ENCODE data around the gene KRTAP10-3. TPM values are rescaled to one million over a fixed set of nuclear protein-coding genes. Genes with fewer than 3 reads are reported as not detected.

KRTAP10-3 gene
- total and polyA plus RNA-seq, 2 experiments from 2014 or later: not detected

DNA sequence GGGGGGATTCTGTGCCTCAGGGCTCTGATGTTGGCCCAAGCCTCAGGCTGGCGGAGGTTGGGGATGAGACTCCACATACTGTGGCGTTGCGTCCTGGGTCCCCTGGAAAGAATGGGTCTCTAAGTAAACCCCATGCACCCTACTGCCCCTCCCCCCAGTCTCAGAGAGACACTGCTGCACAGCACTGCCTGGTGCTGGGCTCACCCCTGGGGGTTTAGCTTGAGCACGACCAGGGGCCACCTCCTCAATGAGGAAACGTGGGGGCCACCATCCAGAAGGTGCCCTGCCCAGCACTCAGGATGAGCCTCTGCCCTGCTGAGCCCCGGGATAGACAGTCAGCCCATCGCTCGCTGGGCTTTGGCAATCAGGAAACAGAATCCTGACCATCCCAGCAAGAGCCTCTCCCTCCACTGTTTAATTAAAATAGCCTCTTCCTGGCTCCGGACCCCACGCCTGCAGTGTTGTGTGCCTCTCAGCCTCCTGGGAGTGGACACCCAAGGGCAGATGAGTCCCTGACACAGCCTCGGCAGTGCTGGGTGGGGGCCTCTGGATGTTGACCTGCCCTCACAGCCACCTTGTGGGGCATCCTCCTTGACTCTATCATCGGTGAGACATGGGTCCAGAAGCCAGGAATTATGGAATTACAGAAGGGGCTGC is 11.4 kb upstream of the KRTAP10-3 start:
- no peak overlapping the region for H3K27ac Mint-ChIP-seq

DNA sequence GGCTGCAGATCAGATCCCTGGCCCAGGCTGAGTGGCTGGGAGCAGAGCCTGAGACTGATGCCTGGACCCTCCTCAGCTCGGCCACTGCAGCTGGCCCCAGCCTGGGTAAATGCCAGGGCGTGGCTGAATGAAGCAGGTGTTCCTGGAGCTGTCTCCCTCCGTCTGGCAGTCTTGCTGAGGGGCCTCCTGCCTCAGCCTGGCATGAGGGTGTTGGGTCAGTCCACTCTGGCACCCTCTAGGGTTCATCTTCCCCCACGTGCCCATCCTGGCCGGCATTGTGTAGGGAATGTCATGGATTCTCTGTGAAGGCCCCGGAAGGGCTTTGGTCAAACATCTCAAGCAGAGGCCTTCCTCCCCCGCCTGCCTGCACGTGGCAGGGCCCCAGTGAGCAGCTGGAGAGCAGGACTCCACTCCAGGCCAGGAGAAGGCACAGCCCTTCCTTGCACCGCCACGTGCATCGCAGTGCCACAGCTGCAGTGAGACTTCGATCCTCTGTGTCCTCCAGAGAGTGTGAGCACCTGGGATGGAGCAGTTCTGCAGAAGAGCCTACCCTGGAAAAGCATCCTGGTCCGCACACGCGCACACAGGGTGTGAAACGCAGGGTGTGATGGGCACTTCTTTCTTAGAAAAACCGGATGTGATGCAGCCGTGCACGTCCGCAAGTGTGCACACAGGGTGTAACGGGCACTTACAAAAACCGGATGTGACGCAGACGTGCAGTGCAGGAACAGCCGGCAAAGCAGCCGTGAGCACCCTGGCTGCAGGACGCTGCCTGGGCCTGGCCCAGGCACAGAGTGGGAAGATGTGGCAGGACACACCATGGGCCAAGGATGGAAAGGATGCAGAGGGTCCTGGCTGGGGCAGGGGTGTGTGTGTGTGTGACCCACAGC is 10.3 kb upstream of the KRTAP10-3 start:
- Mint-ChIP-seq H3K9me3 (peaks cover 25% of the 10 kb centered on the region), H3K36me3 (ENCODE audit: low read depth) (peaks cover 4% of the 10 kb centered on the region; the same call in 2 of the 3 replicates), H3K27me3 (ENCODE audit: insufficient read depth, low read depth, poor library complexity) (peaks cover 13% of the 10 kb centered on the region), H3K27ac (no peak overlapping the region), H3K4me1 (no peaks in the 10 kb centered on the region; the same call in 2 of the 3 replicates), H3K4me3 (no peak overlapping the region)
- Histone ChIP-seq H3F3A (replicated peaks; ENCODE audit: low read depth) (no peaks in the 10 kb centered on the region), H3K79me2 (replicated peaks; ENCODE audit: insufficient read depth) (no peaks in the 10 kb centered on the region), H2AFZ (peak overlapping the region; percentile 38; the same call in 1 of the 2 replicates), H3K27ac (ENCODE audit: low read depth) (no peak overlapping the region), H3K9me2 (ENCODE audit: insufficient read depth) (no peaks in the 10 kb centered on the region), H3K27me3 (ENCODE audit: insufficient read depth) (no peaks in the 10 kb centered on the region), H3K36me3 (ENCODE audit: insufficient read depth) (no peaks in the 10 kb centered on the region), H4K20me1 (replicated peaks; ENCODE audit: insufficient read depth) (no peaks in the 10 kb centered on the region), H3K4me1 (ENCODE audit: insufficient read depth) (no peaks in the 10 kb centered on the region), H3K4me3 (no peak overlapping the region), H3K4me2 (no peak overlapping the region)
- DNase-seq (ENCODE audit: low spot score) (no peak), ATAC-seq (no peak)
- TF ChIP-seq EZH2 (IDR thresholded peaks at IDR 0.05; ENCODE audit: low read depth, unreplicated experiment) (no peak), ZNF114 (CRISPR knock-in tag; IDR thresholded peaks at IDR 0.05) (no peak), EZH2phosphoT487 (IDR thresholded peaks at IDR 0.05; ENCODE audit: unreplicated experiment) (no peak), JUNB (IDR thresholded peaks at IDR 0.05; ENCODE audit: unreplicated experiment) (no peak), ZNF331 (CRISPR knock-in tag; IDR thresholded peaks at IDR 0.05; ENCODE audit: low read depth) (no peak), STAT1 (IDR thresholded peaks at IDR 0.05; ENCODE audit: unreplicated experiment) (no peak), CREB1 (CRISPR knock-in tag; IDR thresholded peaks at IDR 0.05; ENCODE audit: low read depth) (no peak)
- TF ChIP-seq, protein P1, sequence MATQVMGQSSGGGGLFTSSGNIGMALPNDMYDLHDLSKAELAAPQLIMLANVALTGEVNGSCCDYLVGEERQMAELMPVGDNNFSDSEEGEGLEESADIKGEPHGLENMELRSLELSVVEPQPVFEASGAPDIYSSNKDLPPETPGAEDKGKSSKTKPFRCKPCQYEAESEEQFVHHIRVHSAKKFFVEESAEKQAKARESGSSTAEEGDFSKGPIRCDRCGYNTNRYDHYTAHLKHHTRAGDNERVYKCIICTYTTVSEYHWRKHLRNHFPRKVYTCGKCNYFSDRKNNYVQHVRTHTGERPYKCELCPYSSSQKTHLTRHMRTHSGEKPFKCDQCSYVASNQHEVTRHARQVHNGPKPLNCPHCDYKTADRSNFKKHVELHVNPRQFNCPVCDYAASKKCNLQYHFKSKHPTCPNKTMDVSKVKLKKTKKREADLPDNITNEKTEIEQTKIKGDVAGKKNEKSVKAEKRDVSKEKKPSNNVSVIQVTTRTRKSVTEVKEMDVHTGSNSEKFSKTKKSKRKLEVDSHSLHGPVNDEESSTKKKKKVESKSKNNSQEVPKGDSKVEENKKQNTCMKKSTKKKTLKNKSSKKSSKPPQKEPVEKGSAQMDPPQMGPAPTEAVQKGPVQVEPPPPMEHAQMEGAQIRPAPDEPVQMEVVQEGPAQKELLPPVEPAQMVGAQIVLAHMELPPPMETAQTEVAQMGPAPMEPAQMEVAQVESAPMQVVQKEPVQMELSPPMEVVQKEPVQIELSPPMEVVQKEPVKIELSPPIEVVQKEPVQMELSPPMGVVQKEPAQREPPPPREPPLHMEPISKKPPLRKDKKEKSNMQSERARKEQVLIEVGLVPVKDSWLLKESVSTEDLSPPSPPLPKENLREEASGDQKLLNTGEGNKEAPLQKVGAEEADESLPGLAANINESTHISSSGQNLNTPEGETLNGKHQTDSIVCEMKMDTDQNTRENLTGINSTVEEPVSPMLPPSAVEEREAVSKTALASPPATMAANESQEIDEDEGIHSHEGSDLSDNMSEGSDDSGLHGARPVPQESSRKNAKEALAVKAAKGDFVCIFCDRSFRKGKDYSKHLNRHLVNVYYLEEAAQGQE (IDR thresholded peaks at IDR 0.05; ENCODE audit: unreplicated experiment): no peak
- TF ChIP-seq, protein P2, sequence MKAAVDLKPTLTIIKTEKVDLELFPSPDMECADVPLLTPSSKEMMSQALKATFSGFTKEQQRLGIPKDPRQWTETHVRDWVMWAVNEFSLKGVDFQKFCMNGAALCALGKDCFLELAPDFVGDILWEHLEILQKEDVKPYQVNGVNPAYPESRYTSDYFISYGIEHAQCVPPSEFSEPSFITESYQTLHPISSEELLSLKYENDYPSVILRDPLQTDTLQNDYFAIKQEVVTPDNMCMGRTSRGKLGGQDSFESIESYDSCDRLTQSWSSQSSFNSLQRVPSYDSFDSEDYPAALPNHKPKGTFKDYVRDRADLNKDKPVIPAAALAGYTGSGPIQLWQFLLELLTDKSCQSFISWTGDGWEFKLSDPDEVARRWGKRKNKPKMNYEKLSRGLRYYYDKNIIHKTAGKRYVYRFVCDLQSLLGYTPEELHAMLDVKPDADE (IDR thresholded peaks at IDR 0.05): no peak
- TF ChIP-seq, protein P3, sequence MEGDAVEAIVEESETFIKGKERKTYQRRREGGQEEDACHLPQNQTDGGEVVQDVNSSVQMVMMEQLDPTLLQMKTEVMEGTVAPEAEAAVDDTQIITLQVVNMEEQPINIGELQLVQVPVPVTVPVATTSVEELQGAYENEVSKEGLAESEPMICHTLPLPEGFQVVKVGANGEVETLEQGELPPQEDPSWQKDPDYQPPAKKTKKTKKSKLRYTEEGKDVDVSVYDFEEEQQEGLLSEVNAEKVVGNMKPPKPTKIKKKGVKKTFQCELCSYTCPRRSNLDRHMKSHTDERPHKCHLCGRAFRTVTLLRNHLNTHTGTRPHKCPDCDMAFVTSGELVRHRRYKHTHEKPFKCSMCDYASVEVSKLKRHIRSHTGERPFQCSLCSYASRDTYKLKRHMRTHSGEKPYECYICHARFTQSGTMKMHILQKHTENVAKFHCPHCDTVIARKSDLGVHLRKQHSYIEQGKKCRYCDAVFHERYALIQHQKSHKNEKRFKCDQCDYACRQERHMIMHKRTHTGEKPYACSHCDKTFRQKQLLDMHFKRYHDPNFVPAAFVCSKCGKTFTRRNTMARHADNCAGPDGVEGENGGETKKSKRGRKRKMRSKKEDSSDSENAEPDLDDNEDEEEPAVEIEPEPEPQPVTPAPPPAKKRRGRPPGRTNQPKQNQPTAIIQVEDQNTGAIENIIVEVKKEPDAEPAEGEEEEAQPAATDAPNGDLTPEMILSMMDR (conservative IDR thresholded peaks at IDR 0.05; ENCODE audit: low read depth in 2 of 2): no peak

More for the DNA sequence above, 11.4 kb upstream of the KRTAP10-3 start:
- no peaks in the 10 kb centered on the region for H4K20me1 ChIP-seq (replicated peaks; ENCODE audit: insufficient read depth)
- Mint-ChIP-seq H3K27me3 (ENCODE audit: insufficient read depth, low read depth, poor library complexity) (peaks cover 13% of the 10 kb centered on the region), H3K4me3 (no peak overlapping the region), H3K9me3 (peaks cover 25% of the 10 kb centered on the region), H3K36me3 (ENCODE audit: low read depth) (peaks cover 4% of the 10 kb centered on the region; the same call in 2 of the 3 replicates), H3K4me1 (peaks cover 3% of the 10 kb centered on the region)
- H3K79me2 ChIP-seq (replicated peaks; ENCODE audit: insufficient read depth): no peaks in the 10 kb centered on the region
- H3K4me3 ChIP-seq: no peak overlapping the region
- no peaks in the 10 kb centered on the region for H3K9me2 ChIP-seq (ENCODE audit: insufficient read depth)
- no peaks in the 10 kb centered on the region for H3K36me3 ChIP-seq (ENCODE audit: insufficient read depth)
- no peak overlapping the region for H2AFZ ChIP-seq
- TF ChIP-seq, protein P3 (conservative IDR thresholded peaks at IDR 0.05; ENCODE audit: low read depth in 2 of 2): no peak
- no peak for DNase-seq (ENCODE audit: low spot score)
- H3K27ac ChIP-seq (ENCODE audit: low read depth): no peak overlapping the region
- no peaks in the 10 kb centered on the region for H3K27me3 ChIP-seq (ENCODE audit: insufficient read depth)
- no peaks in the 10 kb centered on the region for H3F3A ChIP-seq (replicated peaks; ENCODE audit: low read depth)
- no peak for ATAC-seq
- no peaks in the 10 kb centered on the region for H3K4me1 ChIP-seq (ENCODE audit: insufficient read depth)
- H3K4me2 ChIP-seq: no peak overlapping the region

Data from GM23338 (cell line).